K562 (cell line): ENCODE measurements around the gene GLTPD2. TPM values are rescaled to one million over a fixed set of nuclear protein-coding genes. Genes with fewer than 3 reads are reported as not detected.

ENCODE experiments used
- ATAC-seq: fragments of 200-7000 bp; cut with Tn5 transposase; 3 replicates; pipeline ENCODE4 v1.9.1; 2020; ENCODE audit warnings: moderate library complexity
- BruUV-seq: library from RNA; stranded (reverse); fragments of 400-500 nt; replicated peaks from 2 replicates; lab custom pipeline; 2021; lab: Mats Ljungman, UMichigan
- CTCF ChIA-PET: fragments of 300-600 bp; formaldehyde crosslinking; extraction: SDS; loops from one replicate; lab custom pipeline; 2021; ENCODE audit warnings: low intra/inter-chr PET ratio; lab: Yijun Ruan, JAX
- POLR2A ChIA-PET: fragments of 300-600, 350-650 bp; sonication (Branson Sonifier 250); formaldehyde crosslinking; extraction: SDS; loops from one replicate; lab custom pipeline; 2021; ENCODE audit warnings: antibody characterized with exemption, inconsistent platforms; lab: Yijun Ruan, JAX
- DNase-seq, 4 experiments: peaks; one replicate each; pipeline versions ENCODE4 v3.0.0 to v3.0.0-alpha.2; 2011 to 2018; ENCODE audit warnings: low spot score in 3 of 4, mixed read lengths in 3 of 4; ENCODE audit errors: extremely low read depth in 1 of 4
- FAIRE-seq: peaks from 2 replicates; lab custom pipeline; 2011; peaks lifted over from hg19 to GRCh38; lab: Jason Lieb, UNC
- H2AFZ ChIP-seq: 2 replicates; pipeline ENCODE4 v1.6.0; 2011; ENCODE audit warnings: low read depth, low read length, control low read depth, inconsistent platforms
- H3K27ac ChIP-seq: fragments of 200-600 bp; 3 replicates; pipeline ENCODE4 v1.8.0; 2011; ENCODE audit warnings: low read depth, mild to moderate bottlenecking, control low read depth, inconsistent platforms, low read length, moderate library complexity, mixed read lengths; ENCODE audit errors: extremely low read depth
- H3K27me3 ChIP-seq, 2 experiments: fragments of 300-600 bp in 1 of 2; 2 replicates in 1 of 2; 3 replicates in 1 of 2; pipeline versions ENCODE4 v1.6.0 to v1.8.0; 2011; ENCODE audit warnings: inconsistent platforms in 2 of 2, low read length in 2 of 2, mild to moderate bottlenecking in 1 of 2, mixed read lengths in 1 of 2, moderate library complexity in 1 of 2; ENCODE audit not compliant: control insufficient read depth in 2 of 2, insufficient read depth in 2 of 2
- H3K36me3 ChIP-seq: fragments of 300-600 bp; 3 replicates; pipeline ENCODE4 v1.8.0; 2011; ENCODE audit warnings: mild to moderate bottlenecking, low read length, inconsistent platforms; ENCODE audit not compliant: control insufficient read depth, insufficient read depth
- H3K4me1 ChIP-seq, 2 experiments: fragments of 200-600 bp in 1 of 2; replicated peaks in 1 of 2; 2 replicates in 1 of 2; 3 replicates in 1 of 2; pipeline versions ENCODE4 v1.5.1 to v1.8.0; 2011; ENCODE audit warnings: inconsistent platforms in 2 of 2, low read length in 2 of 2, mild to moderate bottlenecking in 1 of 2, mixed read lengths in 1 of 2, moderate library complexity in 1 of 2; ENCODE audit not compliant: control insufficient read depth in 2 of 2, insufficient read depth in 2 of 2
- H3K4me2 ChIP-seq: 2 replicates; pipeline ENCODE4 v1.6.1; 2011; ENCODE audit warnings: low read length, control low read depth, inconsistent platforms, mixed read lengths; ENCODE audit not compliant: insufficient read depth
- H3K4me3 ChIP-seq: fragments of 200-600 bp; sonication (generic), shearing (Covaris generic); 2 replicates; pipeline ENCODE4 v1.5.1; 2016; ENCODE audit warnings: control low read depth, inconsistent platforms
- H3K79me2 ChIP-seq: fragments of 200-600 bp; 3 replicates; pipeline ENCODE4 v1.8.0; 2011; ENCODE audit warnings: low read length, inconsistent platforms; ENCODE audit not compliant: control insufficient read depth, insufficient read depth
- H3K9ac ChIP-seq, 2 experiments: 2 replicates each; pipeline versions ENCODE4 v1.6.0 to v1.6.1; 2011; ENCODE audit warnings: low read depth in 2 of 2, low read length in 2 of 2, control low read depth in 1 of 2, inconsistent platforms in 1 of 2, mild to moderate bottlenecking in 1 of 2, mixed read lengths in 1 of 2; ENCODE audit not compliant: insufficient read depth in 1 of 2
- H3K9me1 ChIP-seq: one replicate; pipeline ENCODE4 v1.6.0; 2011; ENCODE audit warnings: inconsistent platforms, mild to moderate bottlenecking, low read length, moderate library complexity; ENCODE audit not compliant: control insufficient read depth, insufficient read depth
- H3K9me3 ChIP-seq: replicated peaks from 2 replicates; pipeline ENCODE4 v1.5.1; 2011; ENCODE audit warnings: low read depth, low read length, inconsistent platforms; ENCODE audit not compliant: control insufficient read depth, insufficient read depth
- H4K20me1 ChIP-seq: replicated peaks from 2 replicates; pipeline ENCODE4 v1.6.1; 2011; ENCODE audit warnings: low read length, inconsistent platforms, mixed read lengths; ENCODE audit not compliant: control insufficient read depth, insufficient read depth
- ELF1 ChIP-seq: fragments of 200-800 bp; sonication (Bioruptor generic); IDR thresholded peaks from 2 replicates; pipeline ENCODE4 v1.6.1; 2016; ENCODE audit warnings: missing genetic modification characterization, missing compliant biosample characterization
- EP400 ChIP-seq: fragments of 450-650 bp; IDR thresholded peaks from 2 replicates; pipeline ENCODE4 v1.6.1; 2017; ENCODE audit warnings: antibody characterized with exemption, mild to moderate bottlenecking, moderate library complexity
- HMGN3 ChIP-seq: IDR thresholded peaks from 2 replicates; pipeline ENCODE4 v1.6.1; 2011; ENCODE audit warnings: borderline replicate concordance, low read depth, mild to moderate bottlenecking, mixed read lengths, low read length; ENCODE audit not compliant: insufficient read length; ENCODE audit errors: extremely low read depth
- POLR2AphosphoS5 ChIP-seq: IDR thresholded peaks from 2 replicates; pipeline ENCODE4 v1.6.1; 2011; ENCODE audit warnings: mild to moderate bottlenecking, low read depth, low read length, moderate library complexity; ENCODE audit not compliant: control insufficient read depth, insufficient read depth
- SRSF1 ChIP-seq: fragments of 200-400 bp; formaldehyde crosslinking; IDR thresholded peaks from 2 replicates; pipeline ENCODE4 v1.6.1; 2017; ENCODE audit warnings: mild to moderate bottlenecking, low read depth, low read length, moderate library complexity
- TAF9B ChIP-seq: fragments of 450-650 bp; IDR thresholded peaks from 2 replicates; pipeline ENCODE4 v1.6.1; 2018; ENCODE audit warnings: mild to moderate bottlenecking; ENCODE audit not compliant: partially characterized antibody
- ZNF23 ChIP-seq: fragments of 250-450 bp; sonication (Bioruptor Pico); IDR thresholded peaks from 2 replicates; pipeline ENCODE4 v1.4.0; 2020; ENCODE audit warnings: mild to moderate bottlenecking
- ZNF324 ChIP-seq: fragments of 250-450 bp; sonication (Bioruptor Pico); IDR thresholded peaks from 2 replicates; pipeline ENCODE4 v1.4.0; 2020; ENCODE audit warnings: mild to moderate bottlenecking
- WGBS: fragments of 100-300 bp; shearing (Covaris generic); methylation state at CpG from one replicate; pipeline ENCODE4 v1.1.6; 2016; ENCODE audit warnings: low coverage, mixed read lengths; ENCODE audit not compliant: insufficient coverage; ENCODE audit errors: missing lambda C conversion rate; 5-methylcytosine and 5-hydroxymethylcytosine counted together
- in situ Hi-C: fragments of 300-500 bp; cut with MboI; formaldehyde crosslinking; loops from 4 replicates; pipeline ENCODE4 v1.15.0; 2018; ENCODE audit warnings: inconsistent platforms, mixed read lengths
- intact Hi-C: fragments of 100-400 bp; cut with micrococcal nuclease; formaldehyde crosslinking; loops from 2 replicates; pipeline ENCODE4 v1.14.2; 2022
- polyA plus RNA-seq, 8 experiments: library from polyadenylated mRNA; depleted of rRNA in 4 of 8; stranded (reverse) in 5 of 8; unstranded in 3 of 8; fragments of >200 nt; fragmentation: Nextera tagmentation in 2 of 8; fragmentation: Illumina TruSeq in 1 of 8; extraction: Ambion mirVana in 2 of 8; extraction: Trizol in 1 of 8; gene quantifications; 2 replicates each; pipeline versions ENCODE4 v1.2.1 to v1.2.3, GENCODE V29; 2011 to 2014; ENCODE audit warnings: inconsistent platforms in 1 of 8, missing spikeins in 1 of 8
- total RNA-seq, 7 experiments: library from RNA; depleted of rRNA in 6 of 7; stranded (reverse); fragments of >200 nt in 6 of 7; fragmentation: Illumina TruSeq in 2 of 7; extraction: Trizol in 2 of 7; gene quantifications; 2 replicates each; pipeline versions ENCODE4 v1.2.1 to v1.2.3, GENCODE V29; 2011 to 2021; ENCODE audit warnings: low replicate concordance in 1 of 7

Gene GLTPD2
- total and polyA plus RNA-seq, 9 of the 15 experiments (the other 6 are each of a cell fraction or from before 2014, with no cell fraction given), result not detected

DNA sequence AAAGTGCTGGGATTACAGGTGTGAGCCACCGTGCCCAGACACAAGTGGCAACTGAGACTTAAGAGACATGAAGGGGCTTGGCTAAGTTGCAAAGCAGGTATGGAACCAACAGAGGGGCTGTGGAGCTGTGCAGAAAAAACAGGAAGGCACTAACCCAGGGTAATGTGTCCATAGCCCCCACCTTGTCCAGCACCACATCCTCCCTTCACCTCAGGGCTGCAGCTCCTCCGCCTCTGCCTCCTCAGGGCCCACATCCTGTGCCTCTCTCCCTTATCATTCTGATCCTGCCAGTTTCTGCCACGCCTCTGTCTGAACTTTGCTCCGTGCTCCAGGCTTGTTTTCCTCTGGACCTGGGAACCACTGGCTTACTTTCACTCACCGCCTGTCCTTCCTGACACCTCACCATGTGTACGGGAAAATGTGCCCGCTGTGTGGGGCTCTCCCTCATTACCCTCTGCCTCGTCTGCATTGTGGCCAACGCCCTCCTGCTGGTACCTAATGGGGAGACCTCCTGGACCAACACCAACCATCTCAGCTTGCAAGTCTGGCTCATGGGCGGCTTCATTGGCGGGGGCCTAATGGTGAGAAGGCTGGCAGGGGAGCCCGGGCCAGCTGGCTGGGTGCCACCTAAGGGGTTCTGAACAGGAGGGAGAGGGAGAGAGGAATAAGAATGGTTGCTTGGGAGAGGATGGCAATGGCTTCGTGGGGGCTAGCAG lies 17.1 kb upstream of the GLTPD2 start, which contains the start of gene TM4SF5:
TM4SF5 (plus strand) TSS at position 368 of the 716 bp plus-strand sequence; CDS start at position 405, 37 bp downstream.
- ChIA-PET POLR2A (no interaction called here), CTCF (no interaction called here)
- no peak within 1 kb of the TSS for H2AFZ ChIP-seq
- H3K36me3 ChIP-seq, result no peaks in the 10 kb centered on the region
- no peaks in the 10 kb centered on the region for H3K79me2 ChIP-seq
- no TSS peak for BruUV-seq
- TF ChIP-seq SRSF1 (no peak), HMGN3 (no peak), ZNF324 (no peak), POLR2AphosphoS5 (no peak)
- intact Hi-C loops, result no loop called here
- no peak within 1 kb of the TSS for H3K4me2 ChIP-seq
- H3K4me1 ChIP-seq, result no peaks in the 10 kb centered on the region
- in situ Hi-C loops, result no loop called here
- no peaks in the 10 kb centered on the region for H3K9me3 ChIP-seq
- H4K20me1 ChIP-seq, result no peaks in the 10 kb centered on the region
- DNase-seq (no peak), ATAC-seq (no peak), FAIRE-seq (no peak)
- H3K27me3 ChIP-seq, result peaks cover 14 to 36% of the 10 kb centered on the region in 2 experiments
- H3K27ac ChIP-seq, result no peak within 1 kb of the TSS
- no peak within 1 kb of the TSS for H3K4me3 ChIP-seq
- H3K9me1 ChIP-seq, result no peaks in the 10 kb centered on the region
- WGBS, result 2% methylated on average over 11 of the region's 13 CpGs
- H3K9ac ChIP-seq, result no peak within 1 kb of the TSS

- Histone ChIP-seq H3K9me3 (no peaks in the 10 kb centered on the region), H3K27ac (no peak overlapping the region), H2AFZ (no peak overlapping the region), H3K9me1 (no peaks in the 10 kb centered on the region), H3K4me1 (no peaks in the 10 kb centered on the region), H3K4me3 (no peak overlapping the region), H3K36me3 (no peaks in the 10 kb centered on the region), H3K79me2 (no peaks in the 10 kb centered on the region), H3K4me2 (no peak overlapping the region), H4K20me1 (no peaks in the 10 kb centered on the region), H3K27me3 (peaks cover 14 to 36% of the 10 kb centered on the region in 2 experiments), H3K9ac (no peak overlapping the region)
- ChIA-PET CTCF (no interaction called here), POLR2A (no interaction called here)
- in situ Hi-C loops (no loop called here), intact Hi-C loops (no loop called here)
- BruUV-seq, result no TSS peak
- FAIRE-seq (no peak), DNase-seq (no peak), ATAC-seq (no peak)
- WGBS, result 0% methylated on average over 7 of the region's 10 CpGs
- TF ChIP-seq ELF1 (no peak), EP400 (no peak), ZNF23 (CRISPR knock-in tag) (no peak), TAF9B (no peak)
These were observed 16.5 kb upstream of the GLTPD2 start for GRCh38 chr17:4772235-4772613.
